HG03095 (cell line): ENCODE results near the gene COQ8A.

ENCODE experiments used
- ATAC-seq: cut with Tn5 transposase; IDR thresholded peaks from one replicate; pipeline ENCODE4 v1.9.1; 2021; ENCODE audit warnings: moderate library complexity; ENCODE audit not compliant: unreplicated experiment

COQ8A gene

GRCh38 chr1:226972931-226973330, 32.8 kb downstream of the COQ8A start:
- no peak for ATAC-seq

DNA sequence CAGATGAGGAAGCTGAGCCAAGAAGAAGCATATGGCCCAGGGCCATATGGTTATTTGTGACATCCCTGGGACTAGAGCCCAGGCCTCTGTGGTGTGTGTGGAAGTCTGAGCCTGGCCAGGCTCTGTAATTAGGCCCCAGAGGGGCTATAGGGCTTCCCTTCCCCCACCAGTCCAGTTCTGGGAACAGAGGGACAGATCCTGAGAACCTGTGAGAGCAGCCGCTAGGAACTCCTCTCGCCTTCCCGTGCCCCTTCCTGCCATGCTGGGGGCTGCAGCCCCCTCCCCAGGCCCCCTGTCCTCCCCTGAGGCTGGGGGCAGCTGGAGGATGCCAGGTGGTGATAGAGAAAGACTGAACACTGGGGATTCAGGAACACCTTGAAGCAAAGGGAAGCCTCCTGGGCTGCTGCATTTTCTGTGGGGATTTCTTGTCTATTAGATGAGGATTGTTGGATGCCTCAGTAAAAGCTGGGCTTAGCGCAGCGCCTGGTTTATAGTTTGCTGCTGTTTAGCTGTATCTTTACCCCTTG, 33.3 kb downstream of the COQ8A start:
- ATAC-seq = no peak

GRCh38 chr1:226973898-226974543, 33.9 kb downstream of the COQ8A start:
- ATAC-seq = no peak

DNA sequence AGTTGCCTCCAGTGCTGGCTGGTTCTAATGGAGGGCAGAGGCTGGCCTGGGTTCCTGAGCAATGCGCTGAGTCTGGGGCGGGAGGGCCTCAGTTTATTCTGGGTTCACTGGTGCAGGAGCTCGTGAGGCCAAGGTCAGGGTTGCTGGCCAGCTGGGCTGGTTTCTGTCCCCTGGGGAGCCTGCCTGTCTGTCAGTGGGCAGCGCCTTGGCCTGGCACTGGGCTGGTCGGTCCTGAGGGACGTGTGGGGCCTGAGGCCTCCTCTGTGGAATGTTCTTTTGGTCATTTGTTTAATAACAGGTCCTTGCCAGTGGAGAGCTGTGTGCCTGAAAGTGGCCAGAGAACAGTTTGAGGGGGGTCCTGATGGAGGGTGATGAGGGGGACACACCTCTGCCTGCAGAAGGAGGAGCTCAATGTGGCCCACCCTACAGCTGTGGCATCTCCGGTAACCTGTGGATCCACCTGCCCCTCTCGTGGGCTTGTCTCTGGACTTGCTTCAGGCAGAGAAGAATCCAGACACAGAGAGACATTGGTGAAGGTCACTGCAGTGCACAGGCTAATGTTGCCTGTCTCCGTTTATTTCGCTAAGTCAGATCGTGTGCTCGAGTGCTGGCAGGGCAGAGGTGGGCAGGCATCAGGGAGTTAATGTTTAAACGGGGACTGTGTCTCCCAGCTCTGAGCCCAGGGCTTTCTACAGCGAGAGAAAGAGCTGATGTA, 34.6 kb downstream of the COQ8A start:
- ATAC-seq = no peak

- ATAC-seq = no peak
These were observed 35.5 kb downstream of the COQ8A start for GRCh38 chr1:226975259-226976250.

DNA sequence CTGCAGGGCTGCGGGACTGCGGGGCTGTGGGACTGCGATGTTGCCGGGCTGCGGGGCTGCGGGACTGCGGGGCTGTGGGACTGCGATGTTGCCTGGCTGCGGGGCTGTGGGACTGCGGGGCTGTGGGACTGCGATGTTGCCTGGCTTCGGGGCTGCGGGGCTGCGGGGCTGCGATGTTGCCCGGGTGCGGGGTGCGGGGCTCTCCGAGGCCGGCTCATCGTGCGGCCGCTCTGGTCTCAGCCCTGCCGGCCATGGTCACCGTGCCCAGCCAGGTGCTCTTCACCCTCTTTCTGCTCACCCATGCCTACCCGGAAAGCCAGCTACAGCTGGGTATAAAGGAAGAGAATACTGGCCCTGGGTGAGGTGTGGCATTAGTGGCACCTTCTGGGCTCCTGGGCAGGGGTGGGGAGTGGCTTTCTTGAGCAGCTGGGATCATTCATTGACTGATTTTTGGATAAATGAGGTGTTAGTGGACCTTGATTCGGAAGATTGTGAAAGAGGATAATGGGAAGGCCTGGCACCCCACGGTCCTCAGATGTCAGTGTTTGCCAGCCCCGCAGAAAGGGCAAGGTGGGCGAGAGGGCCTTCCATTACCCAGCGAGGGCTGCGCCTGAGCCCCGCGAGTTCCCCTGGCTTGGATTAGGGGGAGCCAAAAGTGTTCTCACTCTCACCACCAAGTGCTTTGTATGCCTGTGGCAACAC, 36.3 kb downstream of the COQ8A start:
- ATAC-seq = no peak

- no peak for ATAC-seq
These were observed 37.0 kb downstream of the COQ8A start for GRCh38 chr1:226976978-226977642.

GRCh38 chr1:226977643-226978431, 37.7 kb downstream of the COQ8A start:
- no peak for ATAC-seq

- ATAC-seq = no peak
These were observed 38.5 kb downstream of the COQ8A start for GRCh38 chr1:226978432-226979114.

GRCh38 chr1:226979115-226979516, 39.0 kb downstream of the COQ8A start:
- no peak for ATAC-seq

DNA sequence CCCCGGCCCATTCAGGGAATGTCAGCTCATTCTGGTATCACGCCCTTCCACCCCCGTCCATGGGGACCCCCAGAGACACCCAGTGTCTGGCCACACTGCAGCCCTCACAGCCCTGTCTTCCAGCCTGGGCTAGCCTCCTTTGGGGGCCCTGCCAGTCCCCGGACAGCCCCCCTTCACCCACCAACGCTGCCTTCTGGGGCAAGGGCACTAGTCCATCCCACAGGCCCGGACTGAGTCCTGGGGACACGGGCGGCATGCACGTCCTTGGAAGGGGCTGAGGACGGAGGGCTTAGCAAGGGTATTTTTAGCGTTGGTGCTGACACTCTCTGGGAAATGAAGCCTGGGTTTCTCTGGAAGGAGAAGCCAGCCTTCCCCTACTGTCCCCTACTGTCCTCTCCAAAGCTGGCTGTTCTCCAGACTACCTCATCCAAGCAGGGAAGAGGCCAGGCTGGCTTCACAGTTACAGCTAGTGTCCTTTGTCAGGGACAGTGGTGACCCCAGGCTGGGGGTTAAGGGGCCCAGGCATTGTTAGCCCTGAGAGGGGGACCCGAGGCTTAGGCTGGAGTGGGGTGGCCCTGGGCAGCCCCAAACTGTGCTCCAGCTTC, 39.5 kb downstream of the COQ8A start:
- ATAC-seq = no peak

- no peak for ATAC-seq
These were observed 40.0 kb downstream of the COQ8A start for GRCh38 chr1:226980122-226980560.

- no peak for ATAC-seq
These were observed 40.7 kb downstream of the COQ8A start for GRCh38 chr1:226980565-226981385.

DNA sequence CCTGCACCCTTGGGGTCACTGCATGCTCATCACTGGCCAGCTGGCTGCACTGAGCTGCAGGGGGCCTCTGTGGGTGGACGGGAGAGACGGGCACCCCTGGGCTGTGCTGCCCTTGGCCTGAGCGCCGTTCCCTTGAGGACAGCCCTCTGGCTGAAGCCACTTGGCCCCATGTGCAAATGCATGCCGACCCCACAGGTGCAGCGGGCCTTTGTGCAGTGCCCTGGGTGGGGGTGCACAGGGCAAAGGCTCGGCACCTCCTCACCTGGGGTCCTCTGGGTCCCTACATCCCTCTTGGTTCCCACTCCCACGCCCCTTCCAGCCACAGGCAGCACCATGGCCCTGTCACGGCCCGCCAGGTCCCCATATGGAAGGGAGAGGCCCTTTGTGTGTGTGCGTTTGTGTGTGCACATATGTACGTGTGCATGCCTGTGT, 41.3 kb downstream of the COQ8A start:
- ATAC-seq = no peak

DNA sequence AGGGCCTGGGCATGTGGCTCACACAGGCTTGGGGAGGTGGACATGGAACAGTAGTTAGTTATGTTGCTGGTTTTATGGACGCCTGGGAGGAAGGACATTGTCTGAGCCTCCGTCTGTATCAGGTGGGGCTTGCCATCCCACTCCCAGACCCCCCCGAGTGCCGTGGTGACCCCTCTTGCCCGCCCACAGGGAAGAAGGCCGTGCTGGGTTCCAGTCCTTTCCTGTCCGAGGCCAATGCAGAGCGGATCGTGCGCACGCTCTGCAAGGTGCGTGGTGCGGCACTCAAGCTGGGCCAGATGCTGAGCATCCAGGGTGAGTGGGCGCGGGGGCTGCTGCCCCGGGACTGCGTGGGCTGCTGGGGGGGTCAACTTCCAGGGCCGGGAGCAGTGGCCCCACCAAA, 41.7 kb downstream of the COQ8A start:
- ATAC-seq = no peak

DNA sequence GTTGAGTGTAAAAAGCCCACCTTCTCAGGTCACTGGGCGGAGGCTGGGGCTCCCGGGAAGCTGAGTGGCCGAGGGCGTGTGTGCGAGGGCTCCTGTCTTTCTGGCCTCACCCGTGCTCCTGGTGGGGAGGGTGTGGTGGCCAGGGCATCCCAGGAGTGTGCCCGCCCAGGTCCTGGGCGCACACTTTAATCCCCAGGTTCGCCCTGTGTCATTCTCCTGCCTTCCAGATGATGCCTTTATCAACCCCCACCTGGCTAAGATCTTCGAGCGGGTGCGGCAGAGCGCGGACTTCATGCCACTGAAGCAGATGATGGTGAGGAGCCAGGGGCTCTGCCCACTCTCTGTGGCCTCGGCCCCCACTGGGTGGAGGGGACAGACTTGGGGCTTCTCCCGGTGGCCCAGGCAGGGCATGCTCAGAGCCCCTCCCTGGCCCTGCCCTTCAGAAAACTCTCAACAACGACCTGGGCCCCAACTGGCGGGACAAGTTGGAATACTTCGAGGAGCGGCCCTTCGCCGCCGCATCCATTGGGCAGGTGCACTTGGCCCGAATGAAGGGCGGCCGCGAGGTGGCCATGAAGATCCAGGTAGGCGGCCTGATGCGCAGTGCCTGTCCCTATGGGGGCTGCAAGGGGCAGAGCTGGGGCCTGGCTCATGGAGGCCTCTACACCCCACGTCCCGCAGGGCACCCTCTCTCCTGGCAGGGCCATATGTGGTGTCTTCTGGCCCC, 42.5 kb downstream of the COQ8A start:
- ATAC-seq = no peak
